SJCRH30 (cell line): ENCODE results near the gene DET1. TPM values are rescaled to one million over a fixed set of nuclear protein-coding genes. Genes with fewer than 3 reads are reported as not detected.
A peak's percentile ranks its signal among the peaks of the same experiment; 100 is the strongest.
"Not testable (repeated sequence)": the region's sequence is repeated elsewhere in the genome, so short reads cannot be mapped to it uniquely, and the experiment has no call there.

Source experiments
- DNase-seq, 2 experiments: peaks; one replicate each; pipeline ENCODE4 v3.0.0-alpha.2; 2015 to 2020
- H3K27ac ChIP-seq: fragments of 250-450 bp; sonication (Bioruptor Pico); 2 replicates; pipeline ENCODE4 v1.5.1; 2020; ENCODE audit warnings: mild to moderate bottlenecking, moderate library complexity
- H3K27me3 ChIP-seq: fragments of 250-450 bp; sonication (Bioruptor Pico); 2 replicates; pipeline ENCODE4 v1.5.1; 2020; ENCODE audit warnings: mild to moderate bottlenecking, moderate library complexity
- H3K36me3 ChIP-seq: fragments of 250-450 bp; sonication (Bioruptor Pico); 2 replicates; pipeline ENCODE4 v1.5.1; 2020; ENCODE audit warnings: mild to moderate bottlenecking, moderate library complexity
- H3K4me1 ChIP-seq: fragments of 250-450 bp; sonication (Bioruptor Pico); 2 replicates; pipeline ENCODE4 v1.5.1; 2020; ENCODE audit warnings: mild to moderate bottlenecking, moderate library complexity
- H3K4me3 ChIP-seq: fragments of 250-450 bp; sonication (Bioruptor Pico); 2 replicates; pipeline ENCODE4 v1.5.1; 2020; ENCODE audit warnings: mild to moderate bottlenecking, moderate library complexity
- H3K9me3 ChIP-seq: fragments of 250-450 bp; sonication (Bioruptor Pico); replicated peaks from 2 replicates; pipeline ENCODE4 v1.5.1; 2020; ENCODE audit warnings: mild to moderate bottlenecking, moderate library complexity
- total RNA-seq: library from RNA; depleted of rRNA; stranded (reverse); fragments of >200 nt; shearing (Covaris generic); gene quantifications from 2 replicates; pipeline ENCODE4 v1.2.3, GENCODE V29; 2014; rRNA removed

Gene DET1
- total RNA-seq, result 7.7 and 8.2 TPM in 2 replicates

- peak; percentile 97 for DNase-seq
- H3K4me1 ChIP-seq, result no peaks in the 10 kb centered on the region
- peak within 1 kb of the TSS; percentile 78 for H3K27ac ChIP-seq
- H3K4me3 ChIP-seq, result peak within 1 kb of the TSS; percentile 77
- no peaks in the 10 kb centered on the region for H3K36me3 ChIP-seq
- H3K9me3 ChIP-seq, result no peaks in the 10 kb centered on the region
- no peaks in the 10 kb centered on the region for H3K27me3 ChIP-seq
These were observed at the start of gene DET1 for GRCh38 chr15:88546248-88547129. TSS of gene DET1 (minus strand) at chr15:88546681. CDS start at chr15:88531705, 14,976 bp downstream.

- Histone ChIP-seq H3K4me1 (peaks cover 5% of the 10 kb centered on the region; the same call in 1 of the 2 replicates), H3K4me3 (no peak overlapping the region), H3K9me3 (no peaks in the 10 kb centered on the region), H3K27me3 (no peaks in the 10 kb centered on the region), H3K27ac (peak overlapping the region; percentile 32; the same call in 1 of the 2 replicates), H3K36me3 (no peaks in the 10 kb centered on the region)
- no peak for DNase-seq
These were observed 44.9 kb upstream of the DET1 start for GRCh38 chr15:88591384-88591783.

GRCh38 chr15:88590759-88591158, 44.3 kb upstream of the DET1 start:
- Histone ChIP-seq H3K9me3 (no peaks in the 10 kb centered on the region), H3K36me3 (no peaks in the 10 kb centered on the region), H3K27ac (peak overlapping the region; percentile 77), H3K4me1 (peaks cover 5% of the 10 kb centered on the region; the same call in 1 of the 2 replicates), H3K27me3 (no peaks in the 10 kb centered on the region), H3K4me3 (no peak overlapping the region)
- DNase-seq, result peak; percentile 64 to 76

DNA sequence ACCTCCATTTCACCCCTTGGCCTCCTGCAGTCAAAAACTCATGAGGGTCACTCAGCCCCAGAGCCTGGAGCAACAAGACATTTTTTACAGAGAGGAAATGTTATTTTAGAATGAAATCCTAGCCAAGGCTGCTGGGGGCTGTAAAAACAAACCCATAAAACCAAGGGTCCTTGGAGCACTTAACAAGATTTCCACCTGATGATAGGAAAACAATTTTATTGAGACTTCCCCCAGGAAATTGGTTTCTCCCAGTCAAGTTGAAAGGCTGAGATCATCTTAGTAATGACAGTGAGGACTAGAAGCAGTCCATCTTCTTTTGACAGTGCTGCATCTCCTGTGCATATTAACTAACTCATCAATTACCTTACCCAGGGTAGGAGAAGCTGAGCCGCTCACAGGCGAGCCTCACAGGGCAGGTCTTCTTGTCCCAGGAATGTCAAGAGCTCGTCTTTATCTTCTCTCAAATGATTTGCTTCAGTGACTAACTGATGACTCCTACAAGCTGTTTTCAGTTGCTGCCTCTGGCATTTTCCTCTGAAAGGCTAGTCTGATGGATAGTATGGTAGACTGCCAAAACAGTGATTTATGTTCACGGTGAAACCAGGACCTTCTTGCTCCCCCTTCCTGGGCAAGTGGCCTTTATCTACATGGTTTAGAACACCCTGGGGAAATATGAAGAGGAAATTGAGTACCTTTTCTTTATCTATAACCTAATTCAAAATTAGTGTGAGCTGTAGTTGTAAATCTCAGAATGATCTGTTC, 40.1 kb upstream of the DET1 start:
- Histone ChIP-seq H3K4me3 (no peak overlapping the region), H3K9me3 (no peaks in the 10 kb centered on the region), H3K27ac (no peak overlapping the region), H3K36me3 (no peaks in the 10 kb centered on the region), H3K4me1 (peaks cover 5% of the 10 kb centered on the region; the same call in 1 of the 2 replicates), H3K27me3 (no peaks in the 10 kb centered on the region)
- no peak for DNase-seq

GRCh38 chr15:88580532-88580931, 34.1 kb upstream of the DET1 start:
- H3K9me3 ChIP-seq, result no peaks in the 10 kb centered on the region
- no peaks in the 10 kb centered on the region for H3K36me3 ChIP-seq
- no peaks in the 10 kb centered on the region for H3K27me3 ChIP-seq
- H3K4me1 ChIP-seq, result no peaks in the 10 kb centered on the region
- H3K27ac ChIP-seq, result no peak overlapping the region
- H3K4me3 ChIP-seq, result no peak overlapping the region
- no peak for DNase-seq

DNA sequence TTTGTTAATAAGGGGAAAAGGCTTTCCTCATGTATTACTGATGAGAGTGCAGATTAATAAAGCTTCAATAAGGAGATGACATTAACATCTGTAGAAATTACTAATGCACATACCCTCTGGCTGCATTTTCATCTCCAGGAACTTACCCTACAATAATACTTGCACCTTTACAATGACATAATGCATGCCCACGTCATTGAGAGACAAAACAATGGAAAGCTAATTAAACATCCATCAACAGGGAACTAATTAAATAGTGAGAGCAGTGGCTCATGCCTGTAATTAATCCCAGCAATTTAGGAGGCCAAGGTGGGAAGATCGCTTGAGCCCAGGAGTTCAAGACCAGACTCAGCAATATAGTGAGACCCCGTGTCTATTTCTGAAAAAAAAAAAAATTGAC, 32.8 kb upstream of the DET1 start:
- no peak overlapping the region for H3K4me3 ChIP-seq
- no peaks in the 10 kb centered on the region for H3K27me3 ChIP-seq
- no peaks in the 10 kb centered on the region for H3K4me1 ChIP-seq
- no peak overlapping the region for H3K27ac ChIP-seq
- no peak for DNase-seq
- no peaks in the 10 kb centered on the region for H3K9me3 ChIP-seq
- H3K36me3 ChIP-seq, result no peaks in the 10 kb centered on the region

DNA sequence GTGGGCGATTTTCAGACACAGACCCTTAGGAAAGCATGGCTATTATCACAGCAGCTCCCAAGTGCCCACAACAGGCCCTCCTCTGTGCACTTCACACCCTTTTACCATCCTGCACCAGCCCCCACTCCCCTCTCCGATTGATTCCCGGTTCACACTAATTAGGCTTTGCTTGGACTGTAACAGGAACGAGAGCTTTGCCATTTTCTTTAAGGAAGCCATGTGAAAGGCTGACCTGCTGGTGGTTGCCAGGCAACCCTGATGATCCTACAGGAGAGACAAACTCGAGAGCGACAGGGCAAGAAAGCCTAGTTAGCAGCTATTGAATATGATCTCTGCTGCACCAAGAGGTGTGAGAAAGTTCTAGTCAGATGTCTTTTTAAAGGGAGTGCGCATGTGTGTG, 28.2 kb upstream of the DET1 start:
- H3K27me3 ChIP-seq, result no peaks in the 10 kb centered on the region
- no peak overlapping the region for H3K4me3 ChIP-seq
- H3K4me1 ChIP-seq, result no peaks in the 10 kb centered on the region
- no peak overlapping the region for H3K27ac ChIP-seq
- no peaks in the 10 kb centered on the region for H3K36me3 ChIP-seq
- DNase-seq, result no peak
- no peaks in the 10 kb centered on the region for H3K9me3 ChIP-seq

DNA sequence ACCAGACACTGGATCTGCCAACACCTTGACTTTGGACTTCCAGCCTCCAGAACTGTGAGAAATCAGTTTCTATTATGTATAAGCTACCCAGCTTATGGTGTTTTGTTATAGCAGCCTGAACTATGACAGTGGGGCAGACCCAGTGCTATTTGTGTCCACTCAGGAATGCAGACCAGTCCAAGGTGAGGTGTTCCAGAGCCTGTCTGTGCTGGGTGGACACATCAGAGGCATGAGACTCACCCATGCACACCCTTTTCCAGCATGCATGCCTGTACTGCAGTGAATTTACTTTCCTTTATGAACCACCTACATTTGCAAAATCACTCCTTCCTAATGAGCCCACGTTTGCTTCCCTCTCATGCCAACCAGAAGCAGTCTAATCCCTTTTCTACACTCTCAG, 27.6 kb upstream of the DET1 start:
- no peak overlapping the region for H3K4me3 ChIP-seq
- no peaks in the 10 kb centered on the region for H3K4me1 ChIP-seq
- no peaks in the 10 kb centered on the region for H3K27me3 ChIP-seq
- no peak overlapping the region for H3K27ac ChIP-seq
- no peaks in the 10 kb centered on the region for H3K36me3 ChIP-seq
- DNase-seq, result no peak
- no peaks in the 10 kb centered on the region for H3K9me3 ChIP-seq

GRCh38 chr15:88571852-88572259, 25.4 kb upstream of the DET1 start:
- no peaks in the 10 kb centered on the region for H3K36me3 ChIP-seq
- H3K4me1 ChIP-seq, result no peaks in the 10 kb centered on the region
- H3K27ac ChIP-seq, result no peak overlapping the region
- no peak overlapping the region for H3K4me3 ChIP-seq
- H3K9me3 ChIP-seq, result no peaks in the 10 kb centered on the region
- no peaks in the 10 kb centered on the region for H3K27me3 ChIP-seq
- no peak for DNase-seq

GRCh38 chr15:88571153-88571851, 24.8 kb upstream of the DET1 start:
- no peaks in the 10 kb centered on the region for H3K27me3 ChIP-seq
- DNase-seq, result no peak
- no peaks in the 10 kb centered on the region for H3K4me1 ChIP-seq
- no peak overlapping the region for H3K27ac ChIP-seq
- no peak overlapping the region for H3K4me3 ChIP-seq
- no peaks in the 10 kb centered on the region for H3K9me3 ChIP-seq
- H3K36me3 ChIP-seq, result no peaks in the 10 kb centered on the region

GRCh38 chr15:88568589-88568988, 22.1 kb upstream of the DET1 start:
- Histone ChIP-seq H3K27ac (no peak overlapping the region), H3K9me3 (no peaks in the 10 kb centered on the region), H3K27me3 (no peaks in the 10 kb centered on the region), H3K4me1 (no peaks in the 10 kb centered on the region), H3K4me3 (no peak overlapping the region), H3K36me3 (no peaks in the 10 kb centered on the region)
- no peak for DNase-seq

GRCh38 chr15:88564741-88565140, 18.3 kb upstream of the DET1 start:
- Histone ChIP-seq H3K27me3 (no peaks in the 10 kb centered on the region), H3K4me3 (no peak overlapping the region), H3K36me3 (no peaks in the 10 kb centered on the region), H3K27ac (no peak overlapping the region), H3K4me1 (no peaks in the 10 kb centered on the region), H3K9me3 (no peaks in the 10 kb centered on the region)
- DNase-seq, result no peak

GRCh38 chr15:88563638-88564037, 17.2 kb upstream of the DET1 start:
- Histone ChIP-seq H3K4me1 (no peaks in the 10 kb centered on the region), H3K4me3 (no peak overlapping the region), H3K36me3 (no peaks in the 10 kb centered on the region), H3K9me3 (no peaks in the 10 kb centered on the region; the same call in 1 of the 2 replicates), H3K27ac (no peak overlapping the region), H3K27me3 (no peaks in the 10 kb centered on the region)
- DNase-seq, result no peak

- H3K27me3 ChIP-seq, H3K4me1 ChIP-seq, H3K36me3 ChIP-seq, H3K4me3 ChIP-seq, H3K27ac ChIP-seq, DNase-seq, H3K9me3 ChIP-seq: not testable (repeated sequence)
These were observed 13.1 kb upstream of the DET1 start for GRCh38 chr15:88559565-88559964.

- not testable (repeated sequence) for H3K9me3 ChIP-seq, H3K4me3 ChIP-seq, H3K36me3 ChIP-seq, H3K4me1 ChIP-seq, DNase-seq, H3K27me3 ChIP-seq, H3K27ac ChIP-seq
These were observed 11.5 kb upstream of the DET1 start for GRCh38 chr15:88558026-88558425.
